Neural progenitor cell (in vitro differentiated cells): ENCODE measurements around the gene CLCNKA.
"Not testable (repeated sequence)": the region's sequence is repeated elsewhere in the genome, so short reads cannot be mapped to it uniquely, and the experiment has no call there.

Experiments
- EZH2 ChIP-seq: fragments of 200-600 bp; sonication (generic); IDR thresholded peaks from 2 replicates; pipeline ENCODE4 v1.6.1; 2017; ENCODE audit warnings: antibody characterized with exemption, mild to moderate bottlenecking, moderate library complexity
- TF ChIP-seq, protein P1 (sequence below): fragments of 200-600 bp; sonication (generic); IDR thresholded peaks from 2 replicates; pipeline ENCODE4 v1.5.1; 2017; ENCODE audit warnings: antibody characterized with exemption, mild to moderate bottlenecking

- not testable (repeated sequence) for TF ChIP-seq EZH2
- TF ChIP-seq, protein P1, sequence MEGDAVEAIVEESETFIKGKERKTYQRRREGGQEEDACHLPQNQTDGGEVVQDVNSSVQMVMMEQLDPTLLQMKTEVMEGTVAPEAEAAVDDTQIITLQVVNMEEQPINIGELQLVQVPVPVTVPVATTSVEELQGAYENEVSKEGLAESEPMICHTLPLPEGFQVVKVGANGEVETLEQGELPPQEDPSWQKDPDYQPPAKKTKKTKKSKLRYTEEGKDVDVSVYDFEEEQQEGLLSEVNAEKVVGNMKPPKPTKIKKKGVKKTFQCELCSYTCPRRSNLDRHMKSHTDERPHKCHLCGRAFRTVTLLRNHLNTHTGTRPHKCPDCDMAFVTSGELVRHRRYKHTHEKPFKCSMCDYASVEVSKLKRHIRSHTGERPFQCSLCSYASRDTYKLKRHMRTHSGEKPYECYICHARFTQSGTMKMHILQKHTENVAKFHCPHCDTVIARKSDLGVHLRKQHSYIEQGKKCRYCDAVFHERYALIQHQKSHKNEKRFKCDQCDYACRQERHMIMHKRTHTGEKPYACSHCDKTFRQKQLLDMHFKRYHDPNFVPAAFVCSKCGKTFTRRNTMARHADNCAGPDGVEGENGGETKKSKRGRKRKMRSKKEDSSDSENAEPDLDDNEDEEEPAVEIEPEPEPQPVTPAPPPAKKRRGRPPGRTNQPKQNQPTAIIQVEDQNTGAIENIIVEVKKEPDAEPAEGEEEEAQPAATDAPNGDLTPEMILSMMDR = not testable (repeated sequence)
These were observed 14.6 kb downstream of the CLCNKA start for GRCh38 chr1:16036461-16036860.
